AG04449 (cell line): ENCODE results near the gene JPH3.

Source experiments
- CTCF ChIA-PET: fragments of 350-600 bp; formaldehyde crosslinking; extraction: SDS; loops from one replicate; lab custom pipeline; 2021; ENCODE audit warnings: antibody characterized with exemption; lab: Yijun Ruan, JAX
- POLR2A ChIA-PET: fragments of 400-600, 350-600 bp; formaldehyde crosslinking; extraction: SDS; loops from one replicate; lab custom pipeline; 2020; ENCODE audit warnings: antibody characterized with exemption, inconsistent platforms; lab: Yijun Ruan, JAX
- DNase-seq: peaks from one replicate; pipeline ENCODE4 v3.0.0-alpha.2; 2010; ENCODE audit warnings: low read depth, low spot score
- H3K4me3 ChIP-seq: 2 replicates; pipeline ENCODE4 v1.5.1; 2011; ENCODE audit warnings: low read depth, mild to moderate bottlenecking, control low read depth, low read length
- TF ChIP-seq, protein P1 (sequence below): IDR thresholded peaks from one replicate; pipeline ENCODE4 v1.5.1; 2011; ENCODE audit warnings: mild to moderate bottlenecking, moderate library complexity, low read length, control low read depth, inconsistent platforms; ENCODE audit not compliant: insufficient read depth; ENCODE audit errors: missing control alignments

Gene JPH3

DNA sequence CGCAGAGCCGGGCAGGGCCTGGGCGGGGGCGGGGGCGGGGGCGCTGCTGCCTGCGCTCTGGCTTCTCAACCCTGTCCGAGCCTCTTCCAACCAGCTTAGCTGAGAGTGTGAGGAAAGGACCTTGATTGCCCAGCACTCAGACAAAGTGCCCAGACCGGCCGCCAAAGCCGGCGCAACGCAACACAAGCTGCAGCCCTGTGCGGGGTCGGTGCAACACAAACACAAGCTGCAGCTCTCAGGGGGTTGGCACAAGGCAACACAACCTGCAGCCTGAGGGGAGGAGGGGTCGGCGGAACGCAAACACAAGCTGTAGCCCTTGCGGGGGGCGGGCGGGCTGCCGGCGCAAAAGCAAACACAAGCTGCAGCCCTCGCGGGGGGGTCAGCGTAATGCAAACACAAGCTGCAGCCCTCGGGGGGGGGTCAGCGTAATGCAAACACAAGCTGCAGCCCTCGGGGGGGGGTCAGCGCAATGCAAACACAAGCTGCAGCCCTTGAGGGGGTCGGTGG is 103.5 kb downstream of the JPH3 start:
- CTCF ChIA-PET, result interaction anchor here (0.8 to 1.7 kb wide), 7 partner anchors 9 to 135 kb away, joined by 3 to 4 read pairs (median 3); no protein-coding TSS in a partner anchor
- DNase-seq, result no peak
- POLR2A ChIA-PET, result no interaction called here
- no peak overlapping the region for H3K4me3 ChIP-seq
- TF ChIP-seq, protein P1, sequence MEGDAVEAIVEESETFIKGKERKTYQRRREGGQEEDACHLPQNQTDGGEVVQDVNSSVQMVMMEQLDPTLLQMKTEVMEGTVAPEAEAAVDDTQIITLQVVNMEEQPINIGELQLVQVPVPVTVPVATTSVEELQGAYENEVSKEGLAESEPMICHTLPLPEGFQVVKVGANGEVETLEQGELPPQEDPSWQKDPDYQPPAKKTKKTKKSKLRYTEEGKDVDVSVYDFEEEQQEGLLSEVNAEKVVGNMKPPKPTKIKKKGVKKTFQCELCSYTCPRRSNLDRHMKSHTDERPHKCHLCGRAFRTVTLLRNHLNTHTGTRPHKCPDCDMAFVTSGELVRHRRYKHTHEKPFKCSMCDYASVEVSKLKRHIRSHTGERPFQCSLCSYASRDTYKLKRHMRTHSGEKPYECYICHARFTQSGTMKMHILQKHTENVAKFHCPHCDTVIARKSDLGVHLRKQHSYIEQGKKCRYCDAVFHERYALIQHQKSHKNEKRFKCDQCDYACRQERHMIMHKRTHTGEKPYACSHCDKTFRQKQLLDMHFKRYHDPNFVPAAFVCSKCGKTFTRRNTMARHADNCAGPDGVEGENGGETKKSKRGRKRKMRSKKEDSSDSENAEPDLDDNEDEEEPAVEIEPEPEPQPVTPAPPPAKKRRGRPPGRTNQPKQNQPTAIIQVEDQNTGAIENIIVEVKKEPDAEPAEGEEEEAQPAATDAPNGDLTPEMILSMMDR, result no peak

DNA sequence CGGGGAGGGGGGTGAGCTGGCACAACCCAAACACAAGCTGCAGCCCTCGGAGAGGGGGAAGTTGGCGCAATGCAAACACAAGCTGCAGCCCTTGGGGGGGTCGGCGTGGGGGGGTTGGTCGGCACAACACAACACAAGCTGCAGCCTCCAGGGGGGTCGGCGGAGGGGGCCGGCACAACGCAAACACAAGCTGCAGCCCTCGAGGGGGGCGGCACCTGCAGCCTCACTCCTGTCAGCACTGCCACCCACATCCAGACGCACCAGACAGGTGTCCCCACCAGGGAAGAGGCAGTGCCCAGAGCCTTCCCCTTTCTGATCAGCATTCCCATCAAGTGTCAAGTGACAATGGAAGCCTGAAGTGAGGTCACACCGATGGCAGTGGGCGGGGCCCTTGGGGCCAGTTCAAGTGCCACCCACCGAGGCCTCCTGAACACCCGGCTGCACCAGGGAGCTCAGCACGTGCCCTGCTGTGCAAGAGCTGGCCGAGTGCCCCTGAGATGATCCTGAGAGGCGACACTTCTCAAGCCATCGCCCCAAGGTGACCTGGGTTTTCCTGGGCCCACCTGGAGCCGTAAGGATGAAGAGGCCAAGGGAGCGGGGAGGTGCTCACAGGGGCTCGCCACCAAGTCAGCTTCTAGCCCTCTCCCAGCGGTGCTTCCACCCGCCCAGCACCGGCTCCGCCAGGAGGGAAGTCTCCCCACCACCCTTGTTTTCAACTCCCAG is 104.1 kb downstream of the JPH3 start:
- DNase-seq, result no peak
- no peak overlapping the region for H3K4me3 ChIP-seq
- TF ChIP-seq, protein P1, result no peak
- ChIA-PET POLR2A (no interaction called here), CTCF (interaction anchor here (0.8 to 1.1 kb wide), 3 partner anchors 8 to 135 kb away, joined by 3 to 4 read pairs (median 3); no protein-coding TSS in a partner anchor)

DNA sequence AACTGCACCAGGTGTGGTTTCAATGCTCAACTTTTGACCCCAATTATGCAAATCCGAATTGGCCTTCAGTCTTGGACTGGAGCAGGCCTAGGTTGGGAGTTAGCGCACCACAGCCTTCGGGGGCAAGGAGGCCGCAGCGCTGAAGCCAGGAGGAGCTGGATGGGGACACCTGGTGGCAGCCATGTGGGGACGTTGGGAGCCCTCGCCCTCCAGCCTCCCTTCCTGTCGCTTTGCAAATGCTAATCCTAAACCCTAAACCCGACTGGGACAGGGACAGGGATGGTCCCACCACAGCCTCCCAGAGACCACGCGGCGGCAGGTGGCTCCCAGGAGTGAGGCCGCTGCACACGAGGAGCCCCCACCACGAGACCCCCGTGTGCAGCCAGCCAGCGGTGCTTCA is 104.8 kb downstream of the JPH3 start:
- ChIA-PET CTCF (no interaction called here), POLR2A (no interaction called here)
- DNase-seq, result no peak
- TF ChIP-seq, protein P1, result no peak
- H3K4me3 ChIP-seq, result no peak overlapping the region

DNA sequence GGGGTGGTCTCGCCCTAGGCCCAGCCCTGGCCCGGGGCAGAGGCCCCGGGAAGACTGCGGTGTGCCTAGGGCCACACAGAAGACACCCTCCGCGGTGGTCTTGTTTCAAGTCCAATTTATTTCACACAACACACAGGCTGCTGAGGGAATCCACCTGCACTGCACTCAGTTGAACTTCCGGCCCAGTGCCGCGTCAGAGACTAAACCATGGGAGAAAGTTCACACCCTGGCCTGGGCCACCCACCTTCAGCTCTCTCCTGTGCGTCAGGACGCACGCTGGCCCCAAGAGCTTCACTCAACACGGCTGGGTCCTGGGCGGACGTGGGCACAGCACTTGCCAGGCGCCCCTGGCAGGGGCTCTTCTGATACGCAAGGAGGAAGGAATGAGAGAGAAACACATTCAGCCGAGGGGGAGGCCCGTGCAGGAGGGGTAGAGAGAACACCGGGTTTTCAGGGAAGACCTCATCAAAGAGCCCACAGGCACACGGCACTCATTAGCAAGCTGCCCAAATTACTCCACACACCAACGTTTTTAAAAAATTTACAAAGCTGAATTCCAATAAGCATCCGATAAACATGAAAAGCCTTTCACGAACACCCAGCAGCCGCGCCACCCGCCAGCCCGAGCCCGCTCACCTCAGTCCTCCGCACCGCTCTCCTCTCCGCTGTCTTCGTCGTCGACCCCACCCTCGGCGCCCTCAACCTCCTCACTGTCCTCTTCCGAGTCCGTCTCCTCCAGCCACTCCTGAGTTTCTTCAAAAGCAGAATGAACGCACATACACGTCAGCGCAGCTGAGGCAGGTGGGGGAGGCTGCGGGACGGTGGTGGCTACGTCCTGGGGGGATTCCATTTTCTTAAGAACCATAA is 105.6 kb downstream of the JPH3 start:
- ChIA-PET CTCF (no interaction called here), POLR2A (no interaction called here)
- DNase-seq, result no peak
- TF ChIP-seq, protein P1, result no peak
- no peak overlapping the region for H3K4me3 ChIP-seq

DNA sequence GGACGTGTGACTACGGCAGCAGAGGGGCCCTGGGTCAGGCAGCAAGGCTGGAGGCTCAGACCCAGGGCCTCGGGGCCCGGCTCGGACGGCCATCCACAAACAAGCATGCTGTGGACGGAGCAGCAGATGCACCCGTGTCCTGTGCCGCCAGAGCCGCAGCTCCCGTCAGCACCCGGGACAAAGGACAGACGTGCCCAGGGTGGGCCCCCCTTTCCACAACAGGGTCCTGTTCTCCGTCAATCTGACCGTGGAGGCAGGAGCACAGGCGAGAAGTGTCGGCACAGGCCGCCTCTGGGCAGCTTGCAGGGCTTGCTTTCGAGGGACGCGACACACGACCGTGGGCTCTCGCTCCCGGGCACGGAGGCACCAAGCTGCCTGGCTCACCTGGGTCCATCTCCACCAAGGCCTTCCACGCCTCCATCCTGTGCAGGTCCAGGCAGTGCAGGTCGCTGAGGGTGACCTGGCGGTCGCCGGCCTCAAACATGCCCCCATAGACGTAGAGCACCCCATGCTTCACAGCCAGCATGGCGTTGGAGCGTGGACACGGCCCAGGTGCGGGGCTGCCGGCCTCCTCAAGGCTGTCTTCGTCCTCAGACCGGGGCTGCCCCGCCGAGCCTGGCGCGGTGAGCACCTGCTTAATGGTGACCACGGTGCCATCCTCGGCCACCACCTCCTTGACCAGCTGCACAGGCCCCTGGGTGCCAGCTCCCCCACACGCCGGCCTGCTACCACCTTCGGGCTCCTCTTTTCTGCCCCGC is 106.8 kb downstream of the JPH3 start:
- H3K4me3 ChIP-seq, result no peak overlapping the region
- TF ChIP-seq, protein P1, result no peak
- DNase-seq, result no peak
- ChIA-PET POLR2A (no interaction called here), CTCF (no interaction called here)
